Upper lobe of left lung (tissue), 4 donors: ENCODE results near the gene CCBE1.

Source experiments
- CTCF ChIP-seq, 6 experiments: fragments of 450-650 bp in 4 of 6; fragments of 200-600 bp in 2 of 6; sonication (generic) in 2 of 6; IDR thresholded peaks; one replicate each; pipeline ENCODE4 v1.5.1; 2016 to 2019; ENCODE audit warnings: antibody characterized with exemption in 6 of 6
- POLR2A ChIP-seq, 4 donors: fragments of 450-650 bp; IDR thresholded peaks; one replicate each; pipeline ENCODE4 v1.5.1; 2016 to 2017; ENCODE audit warnings: antibody characterized with exemption in 4 of 4, mild to moderate bottlenecking in 2 of 4
- POLR2AphosphoS5 ChIP-seq, 2 donors: sonication (generic); formaldehyde crosslinking; IDR thresholded peaks; one replicate each; pipeline ENCODE4 v1.5.1; 2017; ENCODE audit warnings: antibody characterized with exemption in 2 of 2

GRCh38 chr18:59728816-59729215 is 31.6 kb upstream of the CCBE1 start:
- TF ChIP-seq POLR2A (IDR thresholded peaks at IDR 0.05) (no peak), CTCF (IDR thresholded peaks at IDR 0.05) (no peak), POLR2AphosphoS5 (IDR thresholded peaks at IDR 0.05) (no peak)
